Measurements from ENCODE around the gene SEMA3D. TPM values are rescaled to one million over a fixed set of nuclear protein-coding genes. Genes with fewer than 3 reads are reported as not detected.

The SEMA3D gene
- total RNA-seq, 1 experiment from 2014 or later, result 1.4 TPM

DNA sequence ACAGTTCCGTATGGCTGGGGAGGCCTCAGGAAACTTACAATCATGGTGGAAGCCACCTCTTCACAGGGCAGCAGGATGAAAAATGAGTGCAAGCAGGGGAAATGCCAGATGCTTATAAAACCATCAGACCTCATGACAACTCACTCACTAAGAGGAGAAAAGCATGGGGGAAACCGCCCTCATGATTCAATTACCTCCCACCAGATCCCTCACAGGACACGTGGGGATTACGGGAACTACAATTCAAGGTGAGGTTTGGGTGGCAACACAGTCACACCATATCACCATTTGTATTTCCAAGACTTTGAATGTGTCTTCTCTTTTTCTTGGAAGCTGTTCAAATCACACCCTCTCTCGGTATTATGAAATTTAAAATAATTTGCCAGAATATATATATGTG is 80.1 kb downstream of the SEMA3D start:
- Histone ChIP-seq H3K9me3 (ENCODE audit: control insufficient read depth in 1 of 2, insufficient read depth in 1 of 2, low read depth in 1 of 2, low read length in 2 of 2) (no peaks in the 10 kb centered on the region), H3K27me3 (ENCODE audit: insufficient read depth, low read length) (no peaks in the 10 kb centered on the region), H3K4me2 (ENCODE audit: low read length) (no peak overlapping the region), H3K36me3 (ENCODE audit: control insufficient read depth in 1 of 2, insufficient read depth in 2 of 2, low read length in 2 of 2) (no peaks in the 10 kb centered on the region), H3K27ac (ENCODE audit: low read depth, low read length) (no peak overlapping the region), H4K20me1 (ENCODE audit: insufficient read depth) (no peaks in the 10 kb centered on the region), H3K9me2 (ENCODE audit: insufficient read depth) (no peaks in the 10 kb centered on the region), H3K4me3 (replicated peaks in 1 of 2; ENCODE audit: low read depth in 1 of 2, low read length in 2 of 2) (no peak overlapping the region), H3K9ac (ENCODE audit: low read length) (no peak overlapping the region), H2AFZ (ENCODE audit: low read depth, low read length, poor library complexity, severe bottlenecking) (no peak overlapping the region), H3K4me1 (ENCODE audit: control insufficient read depth in 1 of 2, insufficient read depth in 2 of 2, low read length in 2 of 2) (peaks cover 5 to 26% of the 10 kb centered on the region in 2 experiments; a peak in 3 of 4 replicates), H3K79me2 (ENCODE audit: insufficient read depth, low read length) (no peaks in the 10 kb centered on the region)
- CTCF ChIA-PET, result no interaction called here
- intact Hi-C loops (cut with micrococcal nuclease), result loop anchor here (1.0 kb wide), 1 partner anchor 43 kb away; no protein-coding TSS in a partner anchor
- ATAC-seq, result no peak
- BruUV-seq (replicated peaks), result no TSS peak
- RAD21 ChIA-PET (ENCODE audit: low non-redundant PET in 1 of 2, low total read pairs in 2 of 2, uncharacterized antibody in 2 of 2, unreplicated experiment in 2 of 2), result no interaction called here
- no peak for TF ChIP-seq EZH2phosphoT487 (IDR thresholded peaks at IDR 0.05; ENCODE audit: borderline replicate concordance)
- TF ChIP-seq RAD21 (IDR thresholded peaks at IDR 0.05; ENCODE audit: low read depth), result no peak
- no peak for TF ChIP-seq SIN3A (IDR thresholded peaks at IDR 0.05; ENCODE audit: low read depth)
- no peak for TF ChIP-seq ZFX (IDR thresholded peaks at IDR 0.05)
- TF ChIP-seq, protein P1, sequence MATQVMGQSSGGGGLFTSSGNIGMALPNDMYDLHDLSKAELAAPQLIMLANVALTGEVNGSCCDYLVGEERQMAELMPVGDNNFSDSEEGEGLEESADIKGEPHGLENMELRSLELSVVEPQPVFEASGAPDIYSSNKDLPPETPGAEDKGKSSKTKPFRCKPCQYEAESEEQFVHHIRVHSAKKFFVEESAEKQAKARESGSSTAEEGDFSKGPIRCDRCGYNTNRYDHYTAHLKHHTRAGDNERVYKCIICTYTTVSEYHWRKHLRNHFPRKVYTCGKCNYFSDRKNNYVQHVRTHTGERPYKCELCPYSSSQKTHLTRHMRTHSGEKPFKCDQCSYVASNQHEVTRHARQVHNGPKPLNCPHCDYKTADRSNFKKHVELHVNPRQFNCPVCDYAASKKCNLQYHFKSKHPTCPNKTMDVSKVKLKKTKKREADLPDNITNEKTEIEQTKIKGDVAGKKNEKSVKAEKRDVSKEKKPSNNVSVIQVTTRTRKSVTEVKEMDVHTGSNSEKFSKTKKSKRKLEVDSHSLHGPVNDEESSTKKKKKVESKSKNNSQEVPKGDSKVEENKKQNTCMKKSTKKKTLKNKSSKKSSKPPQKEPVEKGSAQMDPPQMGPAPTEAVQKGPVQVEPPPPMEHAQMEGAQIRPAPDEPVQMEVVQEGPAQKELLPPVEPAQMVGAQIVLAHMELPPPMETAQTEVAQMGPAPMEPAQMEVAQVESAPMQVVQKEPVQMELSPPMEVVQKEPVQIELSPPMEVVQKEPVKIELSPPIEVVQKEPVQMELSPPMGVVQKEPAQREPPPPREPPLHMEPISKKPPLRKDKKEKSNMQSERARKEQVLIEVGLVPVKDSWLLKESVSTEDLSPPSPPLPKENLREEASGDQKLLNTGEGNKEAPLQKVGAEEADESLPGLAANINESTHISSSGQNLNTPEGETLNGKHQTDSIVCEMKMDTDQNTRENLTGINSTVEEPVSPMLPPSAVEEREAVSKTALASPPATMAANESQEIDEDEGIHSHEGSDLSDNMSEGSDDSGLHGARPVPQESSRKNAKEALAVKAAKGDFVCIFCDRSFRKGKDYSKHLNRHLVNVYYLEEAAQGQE (IDR thresholded peaks at IDR 0.05; ENCODE audit: low read depth), result no peak
- TF ChIP-seq YY1 (IDR thresholded peaks at IDR 0.05; ENCODE audit: extremely low read depth, insufficient replicate concordance, low read depth, low read length), result no peak
- TF ChIP-seq, protein P2, sequence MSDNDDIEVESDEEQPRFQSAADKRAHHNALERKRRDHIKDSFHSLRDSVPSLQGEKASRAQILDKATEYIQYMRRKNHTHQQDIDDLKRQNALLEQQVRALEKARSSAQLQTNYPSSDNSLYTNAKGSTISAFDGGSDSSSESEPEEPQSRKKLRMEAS (IDR thresholded peaks at IDR 0.05), result no peak
- TF ChIP-seq CEBPB (IDR thresholded peaks at IDR 0.05; ENCODE audit: low read depth), result no peak
- TF ChIP-seq, protein P3, sequence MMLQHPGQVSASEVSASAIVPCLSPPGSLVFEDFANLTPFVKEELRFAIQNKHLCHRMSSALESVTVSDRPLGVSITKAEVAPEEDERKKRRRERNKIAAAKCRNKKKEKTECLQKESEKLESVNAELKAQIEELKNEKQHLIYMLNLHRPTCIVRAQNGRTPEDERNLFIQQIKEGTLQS (IDR thresholded peaks at IDR 0.05), result no peak
- TF ChIP-seq SRF (IDR thresholded peaks at IDR 0.05; ENCODE audit: low read depth), result no peak
- no peak for DNase-seq (ENCODE audit: low read depth, low spot score)
- POLR2A ChIA-PET, result no interaction called here
